DMS53 treated with DMSO at 0.1 percent for 48 hours (cell line): Measurements from ENCODE around the gene TRANK1.
"Not testable (repeated sequence)": the region's sequence is repeated elsewhere in the genome, so short reads cannot be mapped to it uniquely, and the experiment has no call there.

Source experiments
- DNase-seq: peaks from one replicate; lab custom pipeline; 2025; ENCODE audit not compliant: unreplicated experiment; lab: John Stamatoyannopoulos, UW

Gene TRANK1

DNA sequence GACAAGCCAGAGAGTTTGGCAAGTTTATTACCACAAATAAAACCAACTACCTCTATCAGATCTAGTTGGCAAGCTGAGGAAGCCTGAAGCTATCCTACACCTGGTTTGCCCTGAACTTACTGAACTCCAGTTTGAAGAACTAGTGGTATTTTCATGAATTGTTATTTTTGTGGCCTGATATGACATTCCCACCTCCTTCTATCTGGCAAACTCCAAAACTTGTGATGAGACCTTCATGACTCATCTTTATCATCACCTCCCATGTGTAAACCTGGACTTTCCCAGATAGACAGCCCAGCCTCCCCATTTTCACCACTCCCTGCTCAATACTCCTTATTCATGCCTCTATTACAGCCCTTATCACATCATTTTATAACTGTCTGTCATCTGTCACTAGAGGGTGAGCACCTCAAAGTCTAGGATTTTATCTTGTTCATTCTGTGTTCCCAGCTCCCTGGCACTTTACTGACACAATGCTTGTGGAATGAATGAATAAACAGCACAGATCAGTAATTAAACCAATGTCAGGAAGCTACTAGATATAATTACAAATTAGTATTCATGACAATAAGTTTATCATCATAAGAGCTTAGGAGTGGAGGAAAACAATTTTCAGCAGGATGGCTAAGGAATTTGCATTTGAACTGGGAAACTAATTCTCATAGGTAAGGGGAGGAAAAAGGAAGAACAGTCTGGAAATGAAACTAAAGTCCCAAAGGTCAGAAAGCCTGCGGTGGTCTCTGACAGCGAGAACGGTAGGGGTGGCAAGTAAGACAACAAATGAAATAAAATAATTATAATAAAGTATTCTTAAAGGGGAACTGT is 13.2 kb upstream of the TRANK1 start:
- DNase-seq, result no peak

DNA sequence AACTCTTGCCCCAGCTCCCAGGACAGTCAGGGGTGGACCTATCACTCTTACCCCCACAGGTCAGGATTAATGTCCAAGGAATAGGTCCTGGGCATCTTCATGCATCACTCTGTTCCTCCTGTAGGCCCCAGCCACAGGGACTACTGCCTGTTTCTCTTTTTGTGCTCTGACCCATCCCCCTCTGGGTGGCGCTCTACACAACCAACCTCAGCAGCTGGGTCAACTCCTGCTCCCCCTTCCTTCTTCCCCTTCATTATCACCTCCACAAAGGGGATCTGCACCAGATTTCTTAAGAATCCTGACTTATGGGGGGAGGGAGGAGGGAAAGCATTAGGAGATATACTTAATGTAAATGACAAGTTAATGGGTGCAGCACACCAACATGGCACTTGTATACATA is 12.2 kb upstream of the TRANK1 start:
- no peak for DNase-seq

DNA sequence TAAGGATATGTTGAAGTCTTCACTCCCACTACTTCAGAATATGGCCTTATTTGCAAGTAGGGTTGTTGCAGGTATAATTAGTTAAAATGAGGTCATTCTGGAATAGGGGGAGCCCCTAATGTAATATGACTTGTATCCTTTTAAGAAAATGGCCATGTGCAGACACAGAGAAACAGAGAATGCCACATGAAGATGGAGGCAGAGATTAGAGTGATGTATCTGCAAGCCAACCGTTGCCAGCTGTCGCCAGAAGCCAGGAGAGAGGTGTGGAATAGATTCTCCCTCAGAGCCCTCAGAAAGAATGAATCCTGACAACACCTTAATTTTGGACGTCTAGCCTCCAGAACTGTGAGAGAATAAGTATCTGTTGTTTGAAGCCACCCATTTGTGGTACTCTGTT is 11.3 kb upstream of the TRANK1 start:
- no peak for DNase-seq

DNA sequence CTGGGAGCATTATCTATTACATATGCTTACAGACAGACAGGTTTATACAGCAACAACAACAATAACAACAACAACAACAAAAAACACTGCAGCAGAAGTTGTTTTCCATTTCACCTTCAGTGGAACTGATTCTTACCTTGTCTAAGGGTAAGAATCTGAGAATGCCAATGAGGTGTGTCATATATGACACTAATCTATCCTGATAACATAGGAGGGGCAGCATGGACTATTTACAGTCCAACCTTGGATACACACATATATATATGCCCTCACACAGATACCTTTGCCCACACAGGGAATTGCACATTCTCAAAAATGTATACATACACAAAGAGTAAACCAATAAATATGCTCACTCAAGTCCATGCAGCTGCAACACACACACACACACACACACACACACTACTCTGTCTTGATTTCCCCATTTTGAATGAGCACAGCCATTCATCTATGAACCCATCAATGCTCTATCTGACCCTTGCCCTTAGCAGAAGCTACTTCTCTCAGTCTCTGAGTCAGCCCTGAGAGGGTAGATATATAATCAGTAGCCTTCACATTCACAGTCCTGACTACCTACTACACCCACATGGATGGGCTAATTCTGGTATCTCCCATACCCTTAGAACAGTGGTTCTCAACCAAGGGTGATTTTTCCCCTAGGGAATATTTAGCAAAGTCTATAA is 9.7 kb upstream of the TRANK1 start:
- DNase-seq, result no peak

DNA sequence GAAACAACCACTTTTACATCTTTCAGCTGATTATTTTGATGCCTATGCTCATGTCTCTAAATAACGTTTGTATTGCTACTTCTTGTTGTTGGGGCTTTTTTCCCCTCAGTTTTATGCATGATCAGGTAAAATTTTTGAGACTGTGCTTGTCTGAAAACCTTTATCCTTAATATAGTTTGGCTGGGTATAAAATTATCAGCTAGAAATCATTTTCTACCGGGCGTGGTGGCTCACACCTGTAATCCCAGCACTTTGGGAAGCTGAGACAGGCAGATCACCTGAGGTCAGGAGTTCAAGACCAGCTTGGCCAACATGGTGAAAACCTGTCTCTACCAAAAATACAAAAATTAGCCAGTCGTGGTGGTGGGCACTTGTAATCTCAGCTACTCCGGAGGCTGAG is 3.0 kb upstream of the TRANK1 start:
- DNase-seq, result not testable (repeated sequence)

DNA sequence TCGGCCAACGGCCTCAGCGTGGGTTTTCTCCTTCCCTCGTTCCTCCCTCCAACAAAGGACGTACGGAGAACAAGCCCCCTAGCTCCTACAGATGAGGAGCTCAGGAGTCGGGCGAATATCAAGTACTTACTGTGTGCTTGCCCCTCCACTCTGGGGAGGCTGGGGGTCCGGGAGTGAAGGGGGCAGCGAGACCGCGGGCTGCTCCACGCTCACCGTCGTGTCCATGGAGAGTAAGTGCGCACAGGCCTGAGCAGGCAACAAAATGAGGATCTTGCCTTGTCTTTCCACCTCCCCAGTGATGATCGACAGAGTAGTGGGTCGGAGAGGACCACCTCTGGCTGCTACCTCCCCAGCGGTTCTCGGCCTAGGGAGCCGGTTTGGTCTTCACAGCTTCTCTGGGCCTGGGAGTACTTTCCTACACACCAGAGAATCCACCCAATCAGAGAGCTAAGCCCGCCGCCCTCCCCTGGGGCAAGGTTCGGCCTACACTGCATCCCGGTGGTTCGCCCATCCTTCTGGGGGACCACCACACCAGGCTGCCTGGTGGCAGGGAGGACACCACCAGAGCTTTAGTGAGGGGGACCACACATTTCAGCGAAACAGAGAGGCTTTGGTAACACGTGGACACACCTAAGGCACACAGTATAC is 603 bp upstream of the TRANK1 start:
- no peak for DNase-seq

DNA sequence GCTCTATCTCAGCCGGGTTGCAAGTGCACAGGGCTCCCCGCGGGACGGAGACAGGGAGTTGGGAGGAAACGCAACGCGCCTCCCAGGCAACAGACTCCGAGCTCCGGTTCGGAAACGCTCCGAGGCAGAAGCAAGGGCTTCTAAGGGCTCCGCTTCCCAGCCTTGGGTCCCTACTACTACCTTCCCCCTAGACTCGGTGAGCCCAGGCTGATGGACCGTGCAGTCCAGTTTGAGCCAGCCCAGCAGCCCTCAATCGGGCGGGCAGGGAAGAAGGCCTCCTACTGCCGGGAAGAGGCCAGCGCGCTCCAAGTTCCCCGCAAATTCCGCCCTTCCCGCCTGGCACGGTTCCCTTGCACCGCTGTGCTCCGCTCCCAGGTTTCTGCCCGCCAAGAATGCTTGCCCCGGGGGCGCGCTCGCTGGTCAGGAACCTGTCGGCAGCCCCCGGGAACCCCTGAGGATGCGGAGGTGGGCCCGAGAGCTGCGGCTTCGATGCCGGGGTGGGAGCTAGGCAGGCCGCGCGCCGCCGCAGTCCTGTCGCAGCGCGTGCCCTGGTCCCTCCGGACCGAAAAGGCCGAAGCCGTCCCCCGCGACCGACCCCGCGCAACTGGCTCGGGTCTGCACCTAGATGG is 728 bp downstream of the TRANK1 start:
- DNase-seq, result no peak

DNA sequence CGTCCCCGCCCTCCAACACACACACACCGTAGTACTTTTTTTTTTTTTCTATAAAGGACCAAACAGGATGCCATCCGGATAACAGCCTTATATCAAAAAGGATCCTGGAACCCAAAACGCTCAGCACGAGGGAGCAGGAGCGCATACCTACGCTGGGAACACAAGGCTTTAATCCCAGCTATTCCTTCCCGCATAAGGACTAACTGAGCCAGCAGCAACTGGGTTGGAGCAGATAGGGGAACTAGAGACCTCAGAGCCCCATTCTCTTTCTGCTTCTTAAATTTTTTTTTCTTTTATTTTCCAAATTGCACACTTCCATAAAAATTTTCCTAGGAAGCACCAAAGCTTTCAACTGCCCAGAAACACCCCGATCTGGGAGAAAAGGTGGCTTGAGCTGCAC is 1.3 kb downstream of the TRANK1 start:
- DNase-seq, result no peak

DNA sequence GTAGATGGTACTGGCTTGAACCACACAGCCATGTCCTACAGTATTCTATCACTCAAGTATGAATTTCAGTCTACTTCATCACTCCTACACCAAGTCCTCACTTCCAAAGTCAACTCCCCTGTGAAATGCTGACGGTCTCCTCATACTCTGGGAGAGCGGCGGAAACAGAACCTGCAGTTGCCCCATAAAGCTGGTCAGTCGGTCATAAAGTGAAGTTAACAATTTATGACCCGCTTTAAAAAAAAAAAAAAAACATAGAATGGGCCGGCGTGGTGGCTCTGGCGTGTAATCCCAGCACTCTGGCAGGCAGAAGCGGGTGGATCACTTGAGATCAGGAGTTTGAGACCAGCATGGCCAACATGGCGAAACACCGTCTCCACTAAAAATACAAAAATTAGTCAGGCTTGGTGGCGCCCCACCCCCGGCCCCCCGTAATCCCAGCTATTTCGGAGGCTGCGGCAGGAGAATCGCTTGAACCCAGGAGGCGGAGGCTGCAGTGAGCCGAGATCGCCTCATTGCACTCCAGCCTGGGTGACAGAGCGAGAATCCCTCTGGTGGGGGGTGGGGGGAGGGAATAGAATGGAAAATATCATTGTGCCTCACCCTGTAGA is 2.1 kb downstream of the TRANK1 start:
- DNase-seq, result no peak

DNA sequence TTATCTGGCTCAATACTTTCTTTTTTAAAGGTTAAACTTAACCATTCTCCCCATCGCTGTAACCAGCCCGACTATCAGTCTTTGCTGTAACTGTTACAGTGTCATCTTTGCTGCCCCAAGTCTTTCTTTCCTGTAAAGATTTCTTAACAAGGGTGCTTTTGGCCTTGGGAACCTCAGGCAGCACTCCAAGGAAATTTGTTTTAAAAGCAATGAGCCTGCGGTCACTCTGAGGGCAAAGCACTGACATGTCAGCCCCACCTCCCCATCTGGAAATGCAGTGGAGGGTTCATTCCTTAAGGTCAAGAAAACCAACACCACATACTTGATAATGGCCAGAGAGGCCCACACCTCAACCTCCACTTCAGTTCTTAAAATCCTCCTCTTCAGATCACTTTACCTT is 3.2 kb downstream of the TRANK1 start:
- DNase-seq, result no peak

DNA sequence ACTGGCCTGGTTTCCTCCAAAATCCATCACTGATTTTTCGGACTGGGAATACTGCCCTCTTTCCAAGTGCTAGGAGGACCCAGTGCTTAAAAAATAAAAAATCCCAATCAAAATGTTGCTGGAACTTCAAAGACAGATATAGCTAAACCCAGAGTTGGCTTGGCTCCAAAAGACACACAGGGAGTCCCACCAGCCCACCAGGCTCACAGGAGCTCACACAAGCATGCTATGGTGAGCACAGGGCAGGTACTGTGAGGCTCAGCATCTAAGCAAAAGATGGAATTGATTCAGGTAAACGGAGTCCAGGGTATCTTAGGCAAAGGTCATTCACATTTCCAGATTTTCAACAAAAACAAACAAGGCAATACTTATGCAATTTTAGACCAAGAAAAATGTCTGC is 3.7 kb downstream of the TRANK1 start:
- no peak for DNase-seq

DNA sequence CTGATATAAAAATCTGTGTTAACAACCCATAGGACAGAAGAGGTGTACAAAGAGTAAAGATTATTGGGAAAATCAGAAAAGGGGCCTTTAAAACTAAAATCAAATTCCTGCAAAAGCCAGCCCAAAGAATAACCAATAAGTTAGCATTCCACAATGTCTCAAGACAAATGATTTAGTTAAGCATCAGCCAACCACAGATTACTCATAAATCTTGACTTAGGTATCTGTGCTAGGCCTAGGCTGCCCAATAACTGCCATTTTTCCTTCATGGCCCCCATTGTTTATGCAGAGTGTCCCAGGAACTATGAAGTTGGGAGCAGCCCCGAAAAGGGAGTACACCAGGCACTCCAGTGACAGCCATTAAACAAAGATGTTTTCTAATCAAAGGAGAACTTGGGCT is 7.4 kb downstream of the TRANK1 start:
- DNase-seq, result no peak

DNA sequence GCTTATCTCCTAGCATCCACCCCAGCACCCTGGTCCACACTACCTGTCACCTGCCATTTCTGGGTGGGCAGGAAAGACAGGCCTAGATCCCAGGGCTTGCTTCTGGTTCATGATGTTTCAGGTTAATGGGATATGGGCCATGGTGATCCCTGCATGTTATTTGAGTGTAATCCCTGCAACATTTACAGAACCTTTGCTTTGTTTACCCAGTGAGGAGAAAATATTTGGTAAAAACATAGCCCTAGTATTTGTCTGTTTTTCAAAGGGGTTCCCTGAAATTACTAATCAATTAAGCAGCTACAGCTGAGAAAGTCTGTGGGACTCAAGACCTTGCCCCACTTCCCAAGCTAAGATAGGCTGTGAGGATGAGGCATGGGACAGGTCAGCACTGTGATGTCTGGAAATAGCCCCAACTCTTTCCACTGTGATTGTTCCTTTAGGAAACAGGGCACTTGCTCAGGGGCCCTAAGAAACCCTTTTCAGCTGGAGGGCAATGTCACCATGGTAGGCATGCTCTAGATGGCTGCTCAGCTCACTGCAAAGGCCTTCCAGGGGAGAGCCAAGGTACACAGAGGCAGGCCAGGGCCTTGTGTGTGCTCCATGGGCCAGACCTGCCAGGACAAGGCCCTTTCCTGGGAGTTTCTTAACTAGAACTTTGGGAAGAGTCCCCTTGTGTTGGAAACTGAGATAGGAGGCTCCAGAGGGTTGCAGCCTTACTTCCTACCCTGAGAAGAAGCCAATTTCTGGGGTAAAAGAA is 11.1 kb downstream of the TRANK1 start:
- no peak for DNase-seq

DNA sequence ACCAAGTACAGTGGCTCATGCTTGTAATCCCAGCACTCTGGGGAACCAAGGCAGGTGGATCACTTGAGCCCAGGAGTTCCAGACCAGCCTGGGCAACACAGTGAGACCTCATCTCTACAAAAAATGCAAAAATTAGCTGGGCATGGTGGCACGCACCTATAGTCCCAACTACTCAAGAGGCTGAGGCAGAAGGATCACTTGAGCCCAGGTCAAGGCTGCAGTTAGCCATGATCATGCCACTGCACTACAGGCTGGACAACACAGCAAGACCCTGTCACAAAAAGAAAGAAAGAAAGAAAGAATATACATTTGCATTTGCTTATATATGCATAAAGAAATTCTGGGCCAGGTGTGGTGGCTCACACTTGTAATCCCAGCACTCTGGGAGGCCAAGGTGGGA is 13.4 kb downstream of the TRANK1 start:
- not testable (repeated sequence) for DNase-seq

DNA sequence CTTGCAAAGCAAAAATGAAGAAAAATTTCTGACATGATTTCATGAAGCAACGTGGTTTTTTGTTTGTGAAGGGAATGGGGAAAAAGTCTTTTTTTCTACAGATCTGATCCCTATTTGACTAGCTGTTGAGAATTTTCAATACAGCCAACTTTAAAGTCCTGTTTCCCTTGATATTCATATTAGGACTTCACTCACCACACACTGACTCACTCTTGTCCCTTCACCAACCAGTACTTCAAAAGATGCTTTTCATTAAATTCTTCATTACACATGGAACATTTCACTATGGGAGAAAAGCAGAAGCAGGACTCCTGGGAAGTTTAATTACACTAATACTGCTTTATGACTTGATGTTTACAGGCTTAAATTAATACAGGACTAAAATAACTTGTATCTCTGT is 16.6 kb downstream of the TRANK1 start:
- no peak for DNase-seq

DNA sequence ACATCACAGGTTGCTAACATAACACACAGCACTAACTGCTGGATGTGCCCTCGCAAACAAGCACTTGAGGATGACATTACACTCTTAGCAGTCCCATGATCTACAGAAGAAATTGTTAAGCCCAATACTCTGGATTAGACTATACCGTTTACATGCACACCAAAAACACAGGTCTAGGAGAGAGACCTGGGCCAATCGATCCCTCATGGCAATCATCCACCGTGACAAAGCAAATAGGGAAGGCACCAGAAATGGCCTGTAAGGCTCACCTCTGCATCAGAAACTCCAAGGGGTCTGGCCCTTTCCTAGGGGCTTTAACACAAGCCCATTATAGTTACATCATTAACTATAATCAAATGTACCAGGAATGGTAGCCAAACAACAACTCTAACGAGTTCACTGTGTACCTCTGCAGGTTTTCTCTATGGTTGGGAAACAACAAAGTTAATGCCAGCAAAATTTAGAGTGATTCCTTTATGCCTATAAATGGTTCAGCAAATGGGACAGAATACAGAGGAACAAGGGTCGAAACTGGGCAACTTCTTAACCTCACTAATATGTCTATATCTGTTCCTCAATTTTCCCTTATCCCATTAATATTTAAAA is 18.5 kb downstream of the TRANK1 start:
- no peak for DNase-seq

DNA sequence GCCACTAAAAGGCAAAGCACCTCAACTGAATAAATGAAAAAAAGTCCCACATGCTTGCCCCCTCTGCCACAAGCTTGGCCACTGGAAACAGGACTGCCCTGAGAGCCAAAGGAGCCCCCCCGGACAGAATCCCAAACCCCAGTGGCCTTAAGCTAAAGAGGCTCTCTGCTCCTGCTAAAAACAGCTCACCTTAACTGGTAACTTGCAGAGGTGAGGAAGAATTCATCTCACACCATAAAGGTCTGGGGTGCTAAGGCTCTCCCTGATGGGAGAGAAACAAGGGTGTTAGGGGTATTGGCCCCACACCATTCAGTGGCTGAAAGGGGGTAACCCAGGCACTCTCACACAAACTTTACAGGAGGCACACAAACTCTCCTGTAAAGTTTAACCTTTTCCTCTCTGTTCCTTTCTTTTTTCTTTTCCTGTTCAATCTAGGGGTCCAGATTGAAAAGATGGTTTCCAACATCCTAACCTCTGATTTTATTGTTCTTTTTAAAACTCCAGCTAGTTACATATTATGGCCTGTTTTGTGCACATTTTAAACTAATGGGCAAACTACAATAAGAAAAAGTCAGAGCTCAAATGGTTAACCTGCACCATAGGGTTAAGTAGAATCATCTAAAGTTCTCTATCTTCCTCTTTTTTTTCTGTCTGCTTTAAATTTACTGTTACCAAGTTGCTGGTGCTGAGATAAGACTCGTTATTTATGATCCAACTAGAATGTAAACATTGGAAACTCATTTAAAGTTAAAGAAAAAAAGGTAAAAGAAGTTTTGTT is 19.9 kb downstream of the TRANK1 start:
- DNase-seq, result no peak

DNA sequence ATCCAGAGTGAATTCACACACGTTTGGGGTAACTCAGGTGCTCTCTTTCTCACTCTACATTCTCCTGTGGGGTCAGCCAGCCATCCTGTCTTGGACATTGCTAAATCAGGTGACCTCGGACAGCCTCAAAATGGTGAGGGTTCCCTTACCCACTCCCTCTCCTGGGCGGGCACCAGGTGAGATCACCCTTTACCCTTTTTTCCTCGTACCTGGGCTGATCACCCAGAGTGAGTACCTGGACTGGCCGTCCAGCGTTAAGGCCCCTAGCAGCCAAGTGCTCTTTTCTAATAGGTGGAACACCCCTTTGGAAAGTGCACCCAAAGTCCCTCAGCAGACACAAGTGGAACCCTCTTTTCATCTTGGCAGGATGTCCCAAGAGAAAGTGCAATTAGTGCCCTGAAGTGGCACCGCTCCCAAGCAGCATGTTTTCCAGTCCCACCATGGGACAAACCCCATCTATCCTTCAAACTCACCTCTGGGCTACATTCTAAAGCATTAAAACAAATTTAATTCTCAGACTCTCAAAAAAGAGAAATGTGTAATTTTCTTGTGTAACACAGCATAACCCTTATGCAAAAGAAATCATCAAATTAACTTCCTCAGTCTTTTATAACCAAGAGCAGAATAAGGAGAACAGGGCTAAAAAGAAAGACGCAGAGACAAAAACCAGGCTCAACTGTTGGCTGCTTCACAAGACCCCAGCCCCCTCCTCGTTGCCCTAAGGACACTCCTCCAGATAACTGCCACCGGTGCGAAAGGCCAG is 20.7 kb downstream of the TRANK1 start:
- no peak for DNase-seq

DNA sequence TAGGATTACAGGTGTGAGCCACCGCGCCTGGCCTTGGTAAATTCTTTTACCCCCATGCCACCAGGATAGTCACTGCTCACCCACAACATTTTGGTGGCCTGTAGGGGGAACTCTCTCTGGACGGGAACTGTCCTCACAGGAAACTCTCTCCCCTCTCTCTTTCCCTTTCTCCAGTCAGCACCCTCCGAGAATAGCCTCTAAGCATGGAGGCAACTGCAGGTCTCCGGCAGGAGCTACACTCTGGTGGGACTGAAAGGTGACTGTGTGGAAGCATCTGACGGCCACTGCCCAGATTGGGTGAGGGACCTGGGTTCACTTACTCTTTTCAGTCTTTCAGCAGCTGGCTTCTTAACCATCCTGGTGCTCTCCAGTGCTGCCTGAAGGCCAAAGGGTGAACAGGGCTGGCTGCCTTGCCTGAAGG is 21.3 kb downstream of the TRANK1 start:
- DNase-seq, result no peak
